Activated gamma-delta T cell (primary cell): ENCODE results near the gene PPP5C.

ENCODE experiments used
- DNase-seq: peaks from one replicate; lab custom pipeline; 2025; lab: John Stamatoyannopoulos, UW

Gene PPP5C

GRCh38 chr19:46330319-46330918 is 16.5 kb upstream of the PPP5C start:
- no peak for DNase-seq

GRCh38 chr19:46337487-46337886 is 9.4 kb upstream of the PPP5C start:
- DNase-seq, result no peak

DNA sequence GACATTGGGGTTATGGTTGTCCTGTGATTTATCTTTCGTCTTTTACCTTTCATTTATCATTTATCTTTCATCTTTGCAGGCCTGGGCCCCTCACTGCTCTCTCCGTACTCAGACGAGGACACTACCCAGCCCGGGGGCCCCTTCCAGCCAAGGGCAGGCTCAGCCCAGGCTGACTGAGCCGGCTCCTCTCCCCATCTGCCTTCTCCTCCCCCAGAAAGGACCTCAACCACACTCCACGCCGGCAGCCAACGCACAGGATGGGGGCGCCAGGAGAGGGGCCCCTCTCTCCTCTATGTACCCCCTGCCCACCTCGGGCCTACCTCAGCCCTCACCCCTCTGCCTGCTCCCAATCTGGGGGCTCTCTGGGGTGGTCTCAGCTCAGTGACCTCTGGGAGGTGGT is 7.4 kb upstream of the PPP5C start:
- no peak for DNase-seq

DNA sequence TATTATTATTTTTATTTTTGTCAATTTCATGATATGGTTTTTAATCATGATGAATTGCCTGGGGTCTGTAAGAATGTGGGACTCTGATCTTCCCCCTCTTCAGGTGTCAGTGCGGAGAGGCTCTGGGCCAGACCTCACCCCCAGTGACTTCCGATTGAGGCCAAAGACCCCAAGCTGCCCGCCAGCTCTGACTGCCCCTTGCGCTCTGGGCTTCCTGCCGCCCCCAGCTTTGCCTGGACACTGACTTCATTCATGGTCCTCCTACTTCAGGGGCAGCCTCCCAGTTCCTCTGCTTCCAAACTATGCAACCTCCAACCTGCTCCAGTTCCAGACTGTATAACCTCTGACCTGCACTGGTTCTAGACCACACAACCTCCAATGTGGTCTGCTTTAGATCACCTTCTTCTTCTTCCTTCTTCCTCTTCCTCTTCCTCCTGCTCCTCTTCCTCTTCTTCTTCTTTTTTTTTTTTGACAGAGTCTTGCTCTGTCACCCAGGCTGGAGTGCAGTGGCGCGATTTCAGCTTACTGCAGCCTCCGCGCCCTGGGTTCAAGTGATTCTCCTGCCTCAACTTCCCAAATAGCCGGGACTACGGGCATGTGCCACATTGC is 6.7 kb upstream of the PPP5C start:
- no peak for DNase-seq

- DNase-seq, result no peak
Measured at GRCh38 chr19:46341937-46342336, 5.0 kb upstream of the PPP5C start.

DNA sequence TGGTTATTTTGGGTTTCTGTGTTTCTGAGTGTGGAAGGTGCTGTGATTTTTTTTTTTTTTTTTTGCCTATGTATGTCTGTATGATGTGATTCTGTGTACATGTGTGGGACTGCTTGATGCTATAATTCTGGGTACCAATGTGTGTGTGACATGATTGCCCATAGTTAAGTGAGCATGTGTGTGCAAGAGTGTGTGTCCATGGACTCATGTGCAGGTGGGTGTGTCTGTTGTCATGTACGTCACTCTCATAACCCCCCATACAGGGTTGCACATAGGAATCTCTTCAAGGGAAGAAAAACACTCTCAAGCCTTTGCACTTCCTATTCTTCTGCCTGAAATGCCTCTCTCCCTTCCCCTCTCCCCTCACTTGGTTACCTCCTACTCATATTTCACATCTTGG is 2.5 kb upstream of the PPP5C start:
- no peak for DNase-seq

GRCh38 chr19:46345157-46345556 is 1.7 kb upstream of the PPP5C start:
- no peak for DNase-seq

- no peak for DNase-seq
Measured at GRCh38 chr19:46347572-46347883, 641 bp downstream of the PPP5C start.

- no peak for DNase-seq
Measured at GRCh38 chr19:46347985-46348384, 1.1 kb downstream of the PPP5C start.

GRCh38 chr19:46349311-46349993 is 2.6 kb downstream of the PPP5C start:
- no peak for DNase-seq

DNA sequence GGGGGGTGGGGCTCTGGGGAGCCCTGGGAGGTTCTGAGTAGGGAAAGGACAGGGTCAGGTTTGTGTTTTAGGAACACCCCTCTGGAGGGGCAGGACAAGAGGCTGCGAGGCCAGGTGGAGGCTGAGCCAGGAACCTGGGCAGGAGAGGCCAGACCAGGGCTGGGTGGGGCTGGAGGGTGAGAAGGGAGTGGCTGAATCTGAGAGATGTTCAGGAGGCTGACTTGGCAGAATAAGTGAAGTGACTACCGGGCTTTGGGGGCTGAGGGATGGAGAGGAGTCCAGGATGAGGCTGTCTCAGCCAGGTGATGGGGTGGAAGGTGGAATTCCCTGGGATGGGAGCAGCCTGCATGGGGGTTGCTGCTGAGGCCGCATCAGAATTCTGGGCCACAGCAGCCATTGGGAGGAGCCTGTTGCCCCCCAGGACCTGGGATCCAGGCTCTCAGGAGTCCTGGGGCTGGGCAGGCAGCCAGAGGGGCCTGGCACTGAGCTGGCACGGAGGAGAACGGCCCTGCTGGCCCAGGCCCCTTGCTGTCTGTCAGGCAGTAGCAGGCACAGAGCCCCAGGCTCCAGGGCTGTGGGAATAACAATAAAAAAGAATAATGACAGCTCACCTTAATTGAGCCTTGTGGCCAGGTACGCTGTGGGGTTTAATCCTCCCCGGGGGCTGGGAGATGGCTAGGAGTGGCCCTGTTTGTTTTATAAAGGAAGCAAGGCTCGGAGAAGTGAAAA is 3.3 kb downstream of the PPP5C start:
- DNase-seq, result no peak

DNA sequence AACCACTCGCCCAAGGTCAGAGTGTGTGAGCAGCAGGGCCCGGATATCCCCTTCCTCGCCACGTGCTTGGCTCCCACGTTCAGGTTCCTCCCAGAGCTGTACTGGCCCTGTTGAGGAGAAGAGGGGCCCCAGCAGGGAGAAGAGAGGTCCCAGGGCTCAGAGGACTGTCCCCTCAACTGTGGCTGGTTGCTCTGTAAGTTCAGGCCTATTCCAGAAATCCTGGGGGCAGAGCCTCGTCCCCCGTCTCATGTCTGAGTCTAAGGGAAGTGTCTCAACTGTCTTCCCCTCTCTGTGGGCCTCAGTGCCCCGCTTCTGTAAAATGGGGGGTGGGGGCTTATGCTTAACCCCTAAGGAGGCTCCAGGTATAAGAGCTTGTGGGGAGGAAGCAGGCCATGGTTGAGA is 3.9 kb downstream of the PPP5C start:
- no peak for DNase-seq

DNA sequence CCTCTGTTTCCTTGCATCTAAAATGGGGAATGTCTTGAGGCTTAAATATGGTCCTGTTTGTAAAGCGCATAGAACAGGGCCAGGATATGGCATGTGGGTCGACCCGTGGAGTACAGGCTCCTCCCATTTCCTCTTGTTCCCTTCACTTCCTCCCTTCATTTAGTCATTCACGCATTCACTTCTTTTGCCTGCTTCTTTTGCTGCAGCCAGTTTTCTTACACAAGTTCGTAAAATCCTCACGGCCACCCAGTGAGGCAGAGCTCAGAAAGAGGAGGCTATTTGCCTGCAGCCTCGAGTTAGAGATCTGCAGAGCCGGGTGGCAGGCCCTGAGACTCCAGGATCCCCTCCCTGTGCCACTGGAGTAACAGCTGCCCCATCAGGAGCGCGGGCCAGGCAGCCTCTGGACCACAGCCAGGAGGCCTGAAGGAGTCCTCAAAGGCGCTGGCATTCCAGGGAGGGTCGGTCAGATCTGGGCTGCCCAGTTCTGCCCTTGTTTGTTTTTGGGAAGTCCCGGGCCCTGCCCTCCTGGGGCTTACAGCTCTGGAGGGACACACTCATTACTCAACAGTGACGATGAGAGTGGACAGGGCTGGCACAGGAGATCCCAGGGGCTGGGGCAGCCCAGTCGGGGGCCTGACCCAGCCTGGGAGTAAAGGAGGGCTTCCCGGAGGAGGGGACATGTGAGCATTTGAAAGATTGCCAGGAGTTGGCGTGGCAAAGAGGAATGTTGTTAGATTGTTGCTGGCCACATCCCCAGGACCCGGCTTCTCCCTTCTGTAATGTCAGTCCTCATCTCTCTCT is 4.6 kb downstream of the PPP5C start:
- no peak for DNase-seq

DNA sequence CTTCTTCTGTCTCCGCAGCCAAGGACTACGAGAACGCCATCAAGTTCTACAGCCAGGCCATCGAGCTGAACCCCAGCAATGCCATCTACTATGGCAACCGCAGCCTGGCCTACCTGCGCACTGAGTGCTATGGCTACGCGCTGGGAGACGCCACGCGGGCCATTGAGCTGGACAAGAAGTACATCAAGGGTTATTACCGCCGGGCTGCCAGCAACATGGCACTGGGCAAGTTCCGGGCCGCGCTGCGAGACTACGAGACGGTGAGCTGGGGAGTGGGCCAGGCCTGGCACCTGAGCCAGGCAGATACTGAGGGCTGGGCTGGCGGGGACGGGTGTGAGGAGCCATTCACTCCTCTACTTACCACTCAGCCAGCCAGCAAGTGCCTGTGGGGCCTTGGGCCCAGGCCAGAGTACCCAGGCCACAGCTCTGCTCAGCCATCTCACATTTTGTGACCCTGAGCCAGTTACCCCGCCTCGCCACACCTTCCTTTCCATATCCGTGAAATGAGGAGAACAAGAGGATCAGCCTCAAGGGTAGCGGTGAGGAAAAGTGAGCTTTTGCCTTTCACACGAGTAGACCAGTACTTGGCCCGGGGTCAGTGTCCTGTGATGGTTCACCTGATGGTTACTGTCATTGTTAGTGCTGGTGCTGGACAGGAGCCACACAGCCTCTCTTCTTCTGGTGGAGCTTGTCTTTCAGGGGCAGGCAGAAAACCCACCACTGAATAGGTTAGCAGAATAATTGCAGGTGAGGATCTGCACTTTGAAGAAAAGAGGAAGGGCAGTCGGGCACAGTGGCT is 7.0 kb downstream of the PPP5C start:
- DNase-seq, result no peak

- no peak for DNase-seq
Measured at GRCh38 chr19:46355234-46356148, 8.6 kb downstream of the PPP5C start.

GRCh38 chr19:46356149-46357055 is 9.5 kb downstream of the PPP5C start:
- no peak for DNase-seq

GRCh38 chr19:46357846-46358583 is 11.1 kb downstream of the PPP5C start:
- DNase-seq, result no peak

- DNase-seq, result no peak
Measured at GRCh38 chr19:46361915-46362314, 15.0 kb downstream of the PPP5C start.

DNA sequence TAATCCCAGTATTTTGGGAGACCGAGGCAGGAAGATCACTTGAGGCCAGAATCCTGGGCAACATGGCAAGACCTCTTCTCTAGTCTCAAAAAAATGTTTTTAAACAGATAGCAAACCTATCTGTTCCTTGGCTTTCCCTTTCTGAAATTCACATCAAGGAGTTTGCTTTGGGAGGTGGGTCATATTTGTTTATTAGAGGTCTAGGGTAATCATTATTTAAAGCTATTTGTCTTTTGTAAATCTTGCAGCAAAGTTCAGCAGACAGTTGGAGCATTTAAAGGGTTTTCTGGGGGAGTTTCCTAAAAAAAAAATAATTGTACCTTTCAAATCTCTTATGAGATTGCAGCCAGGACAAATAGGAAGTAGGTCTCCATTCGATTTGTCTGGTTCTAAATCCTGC is 17.5 kb downstream of the PPP5C start:
- no peak for DNase-seq
